SK-N-SH treated with all-trans-retinoic acid at 6 μM for 48 hours (cell line): Measurements from ENCODE around the gene SLC8A2.

Experiments
- ARNTL ChIP-seq: fragments of 450-650 bp; formaldehyde crosslinking; IDR thresholded peaks from 2 replicates; pipeline ENCODE4 v1.5.0; 2020; ENCODE audit warnings: low read depth, mild to moderate bottlenecking, moderate library complexity, borderline replicate concordance
- BACH2 ChIP-seq: fragments of 250-450 bp; sonication (Bioruptor Pico); IDR thresholded peaks from 2 replicates; pipeline ENCODE4 v1.9.0; 2021; ENCODE audit warnings: mild to moderate bottlenecking, borderline replicate concordance
- CREB5 ChIP-seq: fragments of 250-450 bp; sonication (Bioruptor Pico); IDR thresholded peaks from 2 replicates; pipeline ENCODE4 v1.5.1; 2020; ENCODE audit warnings: low read depth, mild to moderate bottlenecking, moderate library complexity
- CSDC2 ChIP-seq: fragments of 250-450 bp; sonication (Bioruptor Pico); IDR thresholded peaks from 2 replicates; pipeline ENCODE4 v1.5.0; 2020; ENCODE audit warnings: mild to moderate bottlenecking, moderate library complexity
- GLIS3 ChIP-seq: fragments of 250-450 bp; sonication (Bioruptor Pico); IDR thresholded peaks from 2 replicates; pipeline ENCODE4 v1.5.0; 2020; ENCODE audit warnings: mild to moderate bottlenecking, moderate library complexity
- ISL1 ChIP-seq: fragments of 250-450 bp; sonication (Bioruptor Pico); IDR thresholded peaks from 2 replicates; pipeline ENCODE4 v2.1.2; 2022; ENCODE audit warnings: mild to moderate bottlenecking, moderate library complexity
- PATZ1 ChIP-seq: fragments of 250-450 bp; sonication (Bioruptor Pico); IDR thresholded peaks from 2 replicates; pipeline ENCODE4 v1.8.0; 2020; ENCODE audit warnings: mild to moderate bottlenecking, moderate library complexity, borderline replicate concordance
- PPARA ChIP-seq: fragments of 250-450 bp; sonication (Bioruptor Pico); IDR thresholded peaks from 2 replicates; pipeline ENCODE4 v1.5.0; 2020; ENCODE audit warnings: mild to moderate bottlenecking, borderline replicate concordance
- RARB ChIP-seq: fragments of 250-450 bp; sonication (Bioruptor Pico); IDR thresholded peaks from 2 replicates; pipeline ENCODE4 v1.8.0; 2021; ENCODE audit warnings: mild to moderate bottlenecking, moderate library complexity
- TOX ChIP-seq: fragments of 250-450 bp; sonication (Bioruptor Pico); IDR thresholded peaks from 2 replicates; pipeline ENCODE4 v1.8.0; 2021; ENCODE audit warnings: mild to moderate bottlenecking, moderate library complexity, borderline replicate concordance
- TSHZ2 ChIP-seq: fragments of 250-450 bp; sonication (Bioruptor Pico); IDR thresholded peaks from 2 replicates; pipeline ENCODE4 v1.5.0; 2020; ENCODE audit warnings: mild to moderate bottlenecking, moderate library complexity
- ZFP3 ChIP-seq: fragments of 250-450 bp; sonication (Bioruptor Pico); IDR thresholded peaks from 2 replicates; pipeline ENCODE4 v1.5.0; 2020; ENCODE audit warnings: mild to moderate bottlenecking, moderate library complexity
- ZNF70 ChIP-seq: fragments of 450-650 bp; formaldehyde crosslinking; IDR thresholded peaks from 2 replicates; pipeline ENCODE4 v1.5.0; 2020; ENCODE audit warnings: mild to moderate bottlenecking, moderate library complexity

GRCh38 chr19:47436712-47437401 lies 34.8 kb downstream of the SLC8A2 start:
- TF ChIP-seq PATZ1 (CRISPR knock-in tag) (no peak), TOX (no peak), BACH2 (no peak), ZFP3 (CRISPR knock-in tag) (no peak), RARB (CRISPR knock-in tag) (no peak), ISL1 (CRISPR knock-in tag) (no peak), CSDC2 (CRISPR knock-in tag) (no peak), ARNTL (no peak), TSHZ2 (no peak), ZNF70 (no peak), PPARA (no peak), CREB5 (CRISPR knock-in tag) (no peak), GLIS3 (CRISPR knock-in tag) (no peak)
